Measurements from ENCODE around the gene DUSP2.
A peak's percentile ranks its signal among the peaks of the same experiment; 100 is the strongest.

The DUSP2 gene, protein sequence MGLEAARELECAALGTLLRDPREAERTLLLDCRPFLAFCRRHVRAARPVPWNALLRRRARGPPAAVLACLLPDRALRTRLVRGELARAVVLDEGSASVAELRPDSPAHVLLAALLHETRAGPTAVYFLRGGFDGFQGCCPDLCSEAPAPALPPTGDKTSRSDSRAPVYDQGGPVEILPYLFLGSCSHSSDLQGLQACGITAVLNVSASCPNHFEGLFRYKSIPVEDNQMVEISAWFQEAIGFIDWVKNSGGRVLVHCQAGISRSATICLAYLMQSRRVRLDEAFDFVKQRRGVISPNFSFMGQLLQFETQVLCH

DNA sequence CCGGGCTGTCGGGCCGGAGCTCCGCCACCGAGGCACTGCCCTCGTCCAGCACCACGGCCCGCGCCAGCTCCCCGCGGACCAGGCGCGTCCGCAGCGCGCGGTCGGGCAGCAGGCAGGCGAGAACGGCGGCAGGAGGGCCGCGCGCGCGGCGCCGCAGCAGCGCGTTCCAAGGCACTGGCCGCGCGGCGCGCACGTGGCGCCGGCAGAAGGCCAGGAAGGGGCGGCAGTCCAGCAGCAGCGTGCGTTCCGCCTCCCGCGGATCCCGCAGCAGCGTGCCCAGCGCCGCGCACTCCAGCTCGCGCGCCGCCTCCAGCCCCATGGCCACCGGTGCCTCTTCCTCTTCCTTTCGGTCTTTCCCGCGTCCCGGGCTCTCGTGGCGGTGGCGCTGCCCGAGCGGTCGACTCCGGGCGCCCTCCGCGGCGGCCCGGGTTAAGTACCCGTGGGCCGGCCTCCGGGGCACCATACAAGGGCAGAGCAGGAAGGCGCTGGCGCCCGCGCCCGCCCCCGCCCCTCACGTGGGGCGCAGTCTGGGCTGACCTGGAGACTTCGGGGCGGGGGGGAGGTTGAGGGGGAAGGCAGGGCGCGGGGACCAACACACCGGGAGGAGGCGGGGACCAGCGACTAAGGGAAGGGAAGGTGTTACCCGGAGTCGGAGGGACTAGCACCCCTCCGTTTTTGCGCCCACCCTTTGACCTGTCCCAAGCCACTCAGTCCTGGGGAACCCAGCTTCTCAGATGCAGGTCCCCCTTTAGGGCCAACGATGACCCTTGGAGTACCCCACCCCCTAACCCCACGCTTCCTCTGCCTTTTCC lies at the start of gene DUSP2:
TSS of gene DUSP2 (minus strand) at position 405 of the 812 bp plus-strand sequence. CDS start at position 319, 86 bp downstream.
- DNase-seq = peak; percentile 29 to 77

DNA sequence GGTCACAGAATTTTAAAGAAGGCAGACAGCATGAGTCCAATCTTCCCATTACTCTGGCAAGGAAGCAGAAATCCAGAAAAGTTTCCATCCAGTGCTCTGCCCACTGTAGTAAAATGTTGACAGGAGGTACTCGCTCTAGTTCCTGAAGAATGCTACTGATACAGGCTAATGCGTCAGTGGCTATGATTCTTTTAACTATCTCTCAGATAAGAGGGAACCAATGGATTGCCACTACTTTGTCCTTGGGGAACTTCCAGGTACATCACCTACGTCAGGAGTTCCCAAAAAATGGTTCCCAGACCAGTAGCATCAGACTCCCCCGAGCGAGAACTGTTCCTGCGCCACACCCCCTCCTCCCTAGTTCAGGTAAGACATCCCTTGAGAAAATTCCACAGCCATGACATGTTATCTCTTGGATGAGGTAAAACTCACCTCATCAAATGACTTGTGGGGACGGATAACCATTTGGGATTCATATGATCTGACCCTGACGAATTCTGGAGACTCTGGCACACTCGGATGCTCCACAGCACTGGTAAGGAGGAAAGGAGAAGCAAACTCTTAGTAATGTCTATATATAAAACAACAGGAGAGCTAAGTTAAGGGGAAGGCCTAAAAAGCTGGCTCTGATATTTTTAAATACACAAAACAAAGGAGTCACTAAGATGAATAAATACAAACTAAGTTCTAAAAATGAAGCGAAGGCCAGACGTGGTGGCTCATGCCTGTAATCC lies 46.9 kb upstream of the DUSP2 start:
- DNase-seq = no peak

DNA sequence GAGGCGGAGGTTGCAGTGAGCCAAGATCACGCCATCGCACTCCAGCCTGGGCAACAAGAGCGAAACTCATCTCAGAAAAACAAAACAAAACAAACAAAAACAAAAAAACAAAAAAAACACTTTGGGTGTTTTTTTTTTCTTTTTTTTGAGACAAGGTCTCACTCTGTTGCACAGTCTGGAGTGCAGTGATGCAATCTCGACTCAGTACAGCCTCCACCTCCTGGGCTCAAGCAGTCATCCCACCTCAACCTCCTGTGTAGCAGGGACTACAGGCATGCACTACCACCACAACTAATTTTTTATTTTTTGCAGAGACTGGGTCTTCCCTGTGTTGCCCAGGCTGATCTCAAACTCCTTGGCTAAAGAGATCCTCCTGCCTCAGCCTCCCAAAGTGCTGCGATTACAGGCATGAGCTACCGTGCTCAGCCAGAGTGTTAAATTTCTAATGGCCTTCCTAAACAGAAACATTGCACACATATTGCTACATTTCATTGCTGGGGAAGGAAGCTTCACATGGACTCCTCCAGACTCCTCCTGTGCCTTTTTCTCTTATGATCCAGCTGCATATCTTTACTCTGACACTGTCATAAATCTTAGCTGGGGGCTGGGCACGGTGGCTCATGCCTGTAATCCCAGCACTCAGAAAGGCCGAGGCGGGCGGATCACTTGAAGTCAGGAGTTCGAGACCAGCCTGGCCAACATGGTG lies 43.7 kb upstream of the DUSP2 start:
- DNase-seq = no peak

DNA sequence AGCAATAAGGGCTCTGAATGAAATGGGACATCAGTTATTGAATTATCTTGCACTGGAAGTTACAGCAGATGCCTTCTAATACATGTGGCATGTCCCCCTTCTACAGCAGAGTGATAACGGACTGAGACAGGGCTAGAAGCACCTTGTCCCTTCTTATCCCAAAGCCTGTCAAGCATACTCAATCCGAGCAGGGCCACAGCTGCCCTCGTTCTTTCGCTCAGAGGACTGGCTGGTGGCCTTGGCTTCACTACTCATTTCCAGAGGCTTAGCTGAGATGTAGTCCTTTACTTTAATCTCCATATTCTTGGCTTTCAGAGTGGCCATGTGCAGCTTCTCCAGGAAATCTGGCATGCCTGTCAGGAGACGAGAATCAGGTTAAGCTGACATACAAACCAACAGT lies 41.3 kb upstream of the DUSP2 start:
- DNase-seq = no peak

DNA sequence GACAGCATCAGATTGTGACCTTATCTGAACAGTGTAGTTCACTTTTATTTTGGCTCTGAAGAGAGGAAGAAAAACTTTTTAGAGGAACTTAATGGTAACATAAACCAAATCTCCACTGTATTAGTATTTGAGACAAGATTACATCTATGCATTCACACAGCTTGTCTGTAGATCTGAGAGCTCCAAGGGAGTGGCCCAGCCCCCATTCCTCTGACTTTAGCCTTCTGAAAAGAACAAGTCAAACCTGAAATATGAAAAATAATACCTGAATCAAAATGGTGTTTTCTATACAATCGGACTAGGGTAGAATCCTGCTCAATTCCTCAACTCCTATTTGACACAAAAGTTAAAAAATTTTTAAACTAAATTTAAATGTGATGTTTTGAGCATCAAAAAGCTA lies 40.3 kb upstream of the DUSP2 start:
- no peak for DNase-seq

DNA sequence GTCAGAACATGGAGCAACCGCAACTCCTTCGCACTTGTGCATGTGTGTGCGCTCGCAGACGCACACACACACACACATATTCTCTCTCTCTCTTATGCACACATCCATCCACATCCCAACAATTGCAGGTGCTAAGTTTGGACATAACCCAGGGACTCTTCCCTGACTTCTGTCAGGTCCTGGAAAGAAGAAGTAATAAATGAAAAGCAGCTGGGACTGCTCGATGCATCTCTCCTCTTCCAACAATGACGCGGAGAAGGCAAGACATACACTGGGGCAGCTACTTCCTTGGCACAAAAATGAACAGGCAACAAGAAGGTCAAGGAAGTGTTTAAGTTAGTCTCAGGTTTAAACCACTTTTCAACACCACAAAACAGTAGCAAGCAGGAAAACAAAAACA lies 39.7 kb upstream of the DUSP2 start:
- no peak for DNase-seq

DNA sequence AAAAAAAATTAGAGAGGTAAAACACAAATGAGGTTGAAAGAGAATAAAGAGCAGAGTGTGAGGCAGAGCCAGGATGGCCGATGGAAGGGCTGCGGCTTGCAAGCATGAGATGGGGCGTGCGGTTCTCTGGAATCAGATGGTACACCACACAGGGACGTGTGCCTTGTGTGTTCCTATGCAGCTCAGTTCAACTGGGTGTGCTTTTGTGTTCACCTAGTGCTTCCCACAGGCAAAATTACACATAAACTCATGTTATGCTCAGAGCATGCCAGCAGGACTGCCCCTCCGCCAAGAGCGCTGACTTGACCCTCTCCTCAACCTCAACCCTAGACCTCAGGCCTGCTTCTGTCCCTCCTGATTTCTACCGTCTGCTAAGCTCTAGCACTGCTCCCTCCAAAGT lies 38.9 kb upstream of the DUSP2 start:
- DNase-seq = no peak

DNA sequence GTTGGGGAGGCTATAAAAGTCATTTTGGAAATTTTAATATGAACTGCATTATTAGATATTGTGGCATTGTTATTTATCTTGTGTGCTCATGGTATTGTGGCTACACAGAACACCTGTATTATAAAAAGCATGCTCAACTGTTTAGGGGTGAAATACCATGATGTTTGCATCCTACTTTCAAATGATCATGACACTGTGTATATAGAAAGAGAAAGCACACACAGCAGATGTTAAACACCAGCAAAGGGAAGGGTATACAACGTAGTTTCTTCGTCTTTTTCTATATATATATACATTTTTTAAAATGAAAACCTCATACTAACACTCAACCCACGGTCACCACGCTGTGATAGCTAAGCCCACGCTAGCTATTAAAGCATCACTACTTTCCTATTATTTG lies 36.3 kb upstream of the DUSP2 start:
- DNase-seq = no peak

DNA sequence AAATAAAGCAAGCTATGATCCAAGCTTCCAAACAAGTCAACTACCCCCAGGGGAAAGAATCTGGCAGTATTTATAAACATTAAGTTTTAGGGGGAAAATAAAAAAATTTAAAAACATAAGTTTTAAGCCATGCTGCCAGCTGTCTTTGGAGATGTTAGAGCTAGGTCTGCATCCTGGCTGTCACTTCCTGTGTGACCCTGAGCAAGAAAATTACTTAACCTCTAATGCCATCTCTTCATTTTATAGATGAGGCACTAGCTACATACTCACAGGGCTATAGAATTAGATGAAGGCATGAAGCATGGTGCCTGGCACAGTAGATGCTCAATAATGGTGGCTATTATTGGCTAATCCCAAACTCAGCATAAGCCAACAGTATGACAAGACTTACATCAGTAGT lies 35.3 kb upstream of the DUSP2 start:
- no peak for DNase-seq

DNA sequence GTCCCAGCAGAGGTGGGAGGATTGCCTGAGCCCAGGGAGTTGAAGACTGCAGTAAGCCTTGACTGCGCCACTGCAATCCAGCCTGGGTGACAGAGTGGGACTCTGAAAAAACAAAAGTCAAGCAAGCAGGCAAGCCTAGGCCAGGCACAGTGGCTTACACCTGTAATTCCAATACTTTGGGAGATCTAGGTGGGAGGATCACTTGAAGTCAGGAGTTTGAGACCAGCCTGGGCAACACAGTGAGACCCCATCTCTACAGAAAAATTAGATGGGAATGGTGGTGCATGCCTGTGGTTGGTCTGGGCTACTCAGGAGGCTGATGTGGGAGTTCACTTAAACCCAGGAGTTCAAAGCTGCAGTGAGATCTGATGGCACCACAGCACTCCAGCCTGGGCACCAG lies 34.8 kb upstream of the DUSP2 start:
- no peak for DNase-seq

DNA sequence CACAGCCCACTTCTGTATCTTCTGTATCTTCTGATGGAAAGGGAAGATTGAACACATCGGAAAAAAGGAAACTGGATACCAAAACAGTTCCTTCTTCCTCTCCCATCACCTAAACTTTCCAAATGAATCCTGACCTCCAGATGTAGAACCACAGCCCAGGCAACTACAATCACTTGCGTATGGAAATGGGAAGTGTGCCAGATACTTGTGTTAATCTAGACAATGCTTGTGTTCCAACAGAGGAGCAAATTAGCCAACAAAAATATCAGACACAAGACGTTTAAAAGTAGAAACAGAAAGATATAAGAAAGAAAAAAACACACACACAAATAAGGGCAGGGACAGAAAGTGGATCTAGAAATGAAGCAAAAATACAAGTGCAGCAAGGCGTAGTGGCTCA lies 31.4 kb upstream of the DUSP2 start:
- DNase-seq = no peak

DNA sequence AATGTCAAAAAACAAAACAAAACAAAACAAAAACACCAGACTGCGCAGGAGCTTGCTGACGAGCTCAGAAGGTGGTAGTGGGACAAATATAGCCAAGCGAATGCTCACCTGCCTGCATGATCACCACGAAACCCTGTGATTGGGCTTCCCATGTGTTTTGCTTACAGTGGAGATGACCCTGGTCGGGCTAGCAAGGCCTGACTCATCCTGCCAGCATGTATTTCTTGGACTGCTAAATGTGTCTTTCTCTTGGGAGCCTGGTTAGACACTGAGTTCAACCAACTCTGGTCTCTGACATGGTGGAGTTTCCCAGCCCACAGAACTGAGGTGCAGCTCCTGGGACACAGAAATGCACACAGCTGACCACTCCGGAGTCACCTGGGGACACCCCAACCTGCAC lies 30.7 kb upstream of the DUSP2 start:
- DNase-seq = no peak

DNA sequence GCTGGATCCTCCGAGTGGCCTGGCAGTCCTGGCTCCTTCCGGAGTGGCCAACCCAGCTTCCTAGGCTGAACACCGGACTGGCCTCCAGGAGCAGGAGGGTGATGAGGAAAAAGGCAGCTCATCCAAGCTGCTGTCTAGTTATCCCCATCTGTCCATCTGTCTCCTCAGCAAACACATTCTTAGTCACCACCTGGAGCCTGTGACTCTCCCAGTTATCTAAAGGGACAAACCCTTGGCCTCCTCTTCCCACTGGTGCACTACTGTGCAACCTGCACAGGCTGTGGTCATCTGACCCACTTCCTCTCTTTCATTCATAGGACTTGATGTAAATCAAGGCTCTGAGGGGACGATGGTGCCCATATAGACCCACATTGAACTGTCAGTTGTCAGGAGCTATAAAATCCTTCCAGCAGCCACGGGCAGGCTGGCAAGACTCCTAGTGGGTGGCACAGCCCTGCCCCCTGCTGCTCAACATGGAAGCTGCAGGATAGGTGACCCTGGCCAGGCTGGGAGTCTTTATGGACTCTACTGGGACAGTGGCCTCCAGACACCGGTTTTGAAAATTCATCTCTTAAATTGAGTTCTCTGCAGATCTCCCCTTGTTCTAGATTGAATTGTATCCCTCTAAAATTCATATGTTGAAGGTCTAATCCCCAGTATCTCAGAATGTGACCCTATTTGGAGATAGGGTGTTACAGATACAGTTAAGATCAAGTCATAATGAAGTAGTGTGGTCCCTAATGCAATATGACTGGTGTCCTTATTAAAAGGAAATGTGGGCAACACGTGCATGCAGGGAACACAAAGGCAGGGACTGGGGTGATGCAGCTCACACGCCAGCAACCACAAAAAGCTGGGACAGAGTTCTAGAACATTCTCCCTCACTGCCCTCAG lies 29.3 kb upstream of the DUSP2 start:
- DNase-seq = peak; percentile 60 to 85

DNA sequence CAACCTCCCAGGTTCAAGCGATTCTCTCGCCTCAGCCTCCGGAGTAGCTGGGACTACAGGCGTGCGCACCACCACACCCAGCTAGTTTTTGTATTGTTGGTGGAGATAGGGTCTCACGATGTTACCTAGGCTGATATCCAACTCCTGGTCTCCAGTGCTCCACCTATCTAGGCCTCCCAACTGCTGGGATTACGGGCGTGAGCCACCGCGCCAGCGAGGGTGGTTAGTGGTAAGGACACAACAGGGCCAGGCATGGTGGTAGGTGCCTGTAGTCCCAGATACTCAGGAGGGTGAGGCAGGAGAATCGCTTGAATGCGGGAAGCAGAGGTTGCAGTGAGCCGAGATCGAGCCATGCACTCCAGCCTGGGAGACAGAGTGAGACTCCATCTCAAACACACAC lies 26.6 kb upstream of the DUSP2 start:
- DNase-seq = no peak

DNA sequence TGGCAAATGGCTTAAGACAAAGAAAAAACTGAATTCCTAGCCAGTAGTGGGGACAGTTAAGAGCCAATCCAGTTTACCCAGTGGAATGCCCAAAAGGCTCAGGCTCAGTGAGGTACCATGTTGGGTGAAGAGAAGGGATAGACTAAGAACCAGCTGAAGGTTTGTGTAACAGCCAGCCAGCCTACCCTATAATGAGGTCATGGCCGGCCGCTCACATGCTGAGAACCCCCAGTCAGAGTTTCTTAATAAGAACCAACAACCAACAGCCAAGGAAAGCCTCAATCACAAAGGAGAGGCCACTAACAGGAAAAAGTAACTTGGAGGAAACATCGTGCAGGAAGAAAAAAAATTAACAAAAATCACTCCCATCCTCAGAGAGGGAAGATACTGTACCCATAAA lies 25.4 kb upstream of the DUSP2 start:
- DNase-seq = no peak

DNA sequence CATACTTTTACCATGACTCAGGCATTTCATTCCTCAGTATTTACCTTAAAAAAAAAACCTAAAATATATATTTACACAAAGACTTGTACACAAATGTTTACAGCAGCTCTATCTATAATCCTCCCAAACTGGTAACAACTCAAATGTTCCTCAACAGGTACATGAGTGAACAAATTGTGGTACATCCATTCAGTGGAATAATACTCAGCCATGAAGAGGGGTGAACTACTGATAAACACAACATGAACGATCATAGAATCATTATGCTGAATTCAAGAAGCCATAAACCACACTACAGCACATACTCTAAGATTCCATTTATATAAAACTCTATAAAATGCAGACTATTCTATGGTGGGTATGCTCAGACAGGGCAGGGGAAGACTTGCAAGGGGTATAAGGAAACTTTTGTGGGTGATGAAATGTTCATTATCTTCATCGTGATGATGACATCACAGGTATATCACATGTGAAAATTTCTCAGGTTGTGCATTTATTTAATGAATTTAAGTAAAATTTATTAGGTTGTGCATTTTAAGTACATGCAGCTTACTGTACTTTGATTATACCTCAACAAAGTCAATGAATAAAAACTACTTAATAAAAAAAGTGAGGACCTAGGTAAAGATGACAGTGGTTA lies 24.7 kb upstream of the DUSP2 start:
- DNase-seq = no peak

DNA sequence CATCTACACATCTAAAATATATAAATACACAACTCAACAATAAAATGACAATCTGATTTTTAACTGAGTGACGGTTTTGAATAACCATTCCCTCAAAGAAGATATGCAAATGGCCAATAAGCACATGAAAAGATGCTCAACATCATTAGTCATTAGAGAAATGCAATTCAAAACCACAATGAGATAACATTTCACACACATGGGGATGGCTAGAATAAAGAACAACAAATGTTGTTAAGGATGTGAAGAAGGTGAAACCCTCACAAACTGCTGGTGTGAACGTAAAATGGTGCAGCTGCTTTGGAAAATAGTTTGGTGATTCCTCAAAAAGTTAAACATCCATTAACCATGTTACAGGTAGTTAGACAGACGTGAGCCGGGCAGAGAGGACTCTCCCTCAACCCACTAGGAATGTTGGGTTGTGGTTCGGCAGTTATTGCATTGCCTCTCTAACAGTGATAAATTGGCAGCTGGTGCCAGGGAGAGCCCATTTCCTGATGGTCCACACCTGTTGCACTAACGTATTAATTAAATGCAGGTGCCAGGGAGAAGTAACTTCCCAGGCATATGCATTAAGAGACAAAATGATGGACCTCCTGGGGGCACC lies 22.3 kb upstream of the DUSP2 start:
- DNase-seq = peak; percentile 22 to 27

DNA sequence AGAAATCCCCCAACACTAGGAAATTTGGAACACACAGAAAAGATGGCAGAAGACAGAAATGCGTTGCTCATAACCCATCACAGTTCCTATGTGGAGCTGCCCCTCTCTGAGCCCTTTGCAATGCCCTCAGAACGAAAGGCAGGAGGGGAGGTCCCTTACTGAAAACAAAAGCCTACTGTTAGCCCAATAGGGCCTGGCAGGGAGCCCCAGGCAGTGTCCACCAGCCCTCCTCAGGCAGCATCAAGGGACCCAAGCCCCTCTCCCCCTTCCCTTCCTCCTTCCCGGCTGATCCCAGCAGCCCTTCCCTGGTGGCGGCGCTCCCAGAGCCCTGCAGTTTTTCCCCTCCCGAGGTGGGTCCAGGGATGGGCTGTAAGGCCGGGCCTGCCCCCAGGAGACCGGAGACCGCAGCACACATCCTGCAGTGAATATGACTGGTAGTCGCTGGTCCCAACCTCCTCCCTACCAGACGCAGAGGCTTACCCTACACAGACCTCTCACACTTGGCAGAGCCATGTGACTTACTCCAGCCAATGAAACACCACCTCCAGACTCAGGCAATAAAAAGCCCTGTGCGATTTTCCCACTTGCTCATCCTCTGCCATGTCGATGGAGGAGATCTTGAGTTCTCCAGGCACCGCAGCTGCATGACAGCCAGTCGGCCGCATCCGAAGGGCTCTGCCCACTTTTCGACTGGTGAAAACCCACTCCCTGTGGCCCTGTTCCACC lies 19.4 kb upstream of the DUSP2 start:
- no peak for DNase-seq

DNA sequence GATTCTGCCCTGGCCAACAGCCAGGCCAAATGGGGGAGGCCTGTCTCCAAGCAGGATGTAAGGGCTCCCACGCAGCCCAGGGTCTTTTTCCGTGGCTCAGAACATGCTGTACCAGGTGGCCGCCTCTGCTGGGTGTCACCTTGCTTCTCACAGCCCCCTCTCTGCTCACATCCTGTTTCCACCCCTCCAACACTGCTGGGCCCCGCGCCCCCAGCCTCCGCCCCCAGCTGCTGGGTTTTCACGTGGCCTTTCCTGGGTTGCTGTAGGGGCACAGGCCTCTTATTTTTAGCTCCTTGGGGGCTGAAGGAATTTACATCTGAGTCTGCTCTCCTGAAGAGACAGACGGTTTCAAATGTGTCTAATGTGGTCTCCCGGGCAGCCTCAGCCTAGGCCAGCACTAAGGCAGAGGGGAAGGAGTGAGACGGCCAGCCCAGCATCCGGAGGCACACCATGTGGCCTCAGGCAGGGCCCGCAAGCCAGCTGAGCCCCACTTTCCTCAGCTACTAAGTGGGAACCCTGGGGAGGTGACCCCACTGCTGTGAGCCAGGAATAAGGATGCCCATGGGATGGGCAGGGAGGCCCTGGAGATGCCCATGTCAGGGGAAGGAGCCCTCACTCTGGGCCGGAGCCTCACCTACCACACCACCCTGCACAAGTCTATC lies 18.7 kb upstream of the DUSP2 start:
- DNase-seq = no peak

DNA sequence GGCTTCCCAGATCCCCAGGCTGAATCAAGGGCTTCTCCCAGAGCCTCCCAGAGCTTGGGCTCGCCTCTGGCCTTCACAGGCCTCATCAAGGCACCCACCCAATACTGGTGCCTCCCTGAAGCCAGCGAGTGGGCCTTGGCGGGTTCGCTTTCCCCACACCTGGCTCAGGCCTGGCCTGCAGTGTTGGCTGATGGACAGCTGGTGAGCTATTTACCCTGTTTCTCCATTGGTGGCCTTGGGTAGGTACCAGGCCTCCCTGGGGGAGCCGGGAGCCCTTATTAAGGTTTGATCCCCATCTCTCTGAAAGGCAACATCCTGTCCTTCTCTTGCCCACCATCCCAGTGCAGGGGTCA lies 18.2 kb upstream of the DUSP2 start:
- DNase-seq = no peak

Data from NCI-H526 (cell line).